ENCODE measurements around the gene PSD.

The PSD gene

DNA sequence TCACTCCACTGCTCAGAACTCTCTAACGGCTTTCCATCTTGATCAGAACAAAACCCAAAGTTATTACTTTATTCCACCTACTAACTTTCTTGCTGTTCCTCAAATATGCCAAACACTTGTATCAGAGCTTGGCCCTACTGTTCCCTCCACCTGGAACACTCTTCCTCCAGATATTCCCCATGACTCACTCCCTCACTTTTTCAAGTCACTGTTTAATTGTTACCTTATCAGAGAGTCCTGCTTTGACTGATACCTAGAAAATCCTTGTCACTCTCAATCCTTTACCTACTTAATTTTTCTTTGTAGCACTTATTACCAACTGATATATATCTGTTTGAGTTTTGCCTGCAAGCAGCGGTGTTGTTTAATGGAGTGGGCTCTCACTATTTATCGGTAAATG lies 28.7 kb downstream of the PSD start:
- DNase-seq (ENCODE audit: low spot score) = no peak

DNA sequence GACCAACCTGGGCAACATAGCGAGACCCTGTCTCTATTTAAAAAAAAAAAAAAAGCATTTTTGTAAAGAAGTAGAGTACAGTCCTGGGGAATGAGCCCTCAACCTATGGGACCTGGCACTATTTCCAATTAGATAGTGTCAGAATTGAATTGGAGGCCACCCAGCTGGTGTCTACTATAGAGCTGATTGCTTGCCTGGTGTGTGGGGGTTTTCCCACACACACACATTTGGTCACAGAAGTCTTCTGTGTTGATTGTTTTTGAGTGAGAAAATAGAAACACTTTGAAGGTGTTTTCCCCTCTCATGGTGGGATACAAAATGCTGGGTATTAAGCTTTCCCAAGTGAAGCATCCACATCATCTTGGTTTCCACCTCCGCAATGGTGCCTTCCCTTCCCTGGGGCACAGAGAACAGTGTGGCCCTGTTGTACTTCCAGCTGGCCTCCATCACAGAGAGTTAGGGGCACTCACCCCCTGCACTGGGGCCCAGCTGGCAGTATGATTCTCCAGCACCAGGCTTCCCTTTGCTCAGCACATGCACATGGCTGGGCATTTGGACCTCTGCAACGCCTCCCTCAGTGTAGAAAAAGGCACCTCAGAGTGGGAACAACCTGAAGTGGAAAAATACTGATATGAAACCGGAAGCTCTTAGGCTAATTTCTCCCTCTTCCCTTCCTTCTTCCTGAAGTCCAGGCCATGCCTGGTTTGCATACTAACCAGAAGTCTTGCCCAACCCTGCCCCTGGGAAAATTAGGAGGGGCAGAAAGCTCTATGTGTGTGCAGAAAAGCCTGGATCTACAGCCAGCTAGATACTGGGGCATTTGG lies 33.8 kb downstream of the PSD start:
- no peak for DNase-seq (ENCODE audit: low spot score)

DNA sequence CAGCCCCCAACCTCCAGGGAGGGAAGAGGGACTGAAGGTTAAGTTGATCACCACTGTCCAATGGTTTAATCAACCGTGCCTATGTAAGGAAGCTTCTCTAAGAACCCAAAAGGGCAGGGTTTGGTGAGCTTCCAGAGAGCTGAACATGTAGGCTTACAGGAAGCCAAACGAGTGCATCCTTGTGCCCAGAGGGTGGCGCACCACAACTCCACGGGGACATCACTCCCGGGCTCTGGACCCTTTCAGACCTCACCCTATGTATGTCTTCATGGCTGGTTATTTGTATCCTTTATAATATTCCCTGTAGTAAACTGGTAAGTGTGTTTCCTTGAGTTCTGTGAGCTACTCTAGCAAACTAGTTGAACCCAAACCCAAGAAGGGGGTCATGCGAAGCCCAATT lies 34.5 kb downstream of the PSD start:
- DNase-seq (ENCODE audit: low spot score) = peak; percentile 16

DNA sequence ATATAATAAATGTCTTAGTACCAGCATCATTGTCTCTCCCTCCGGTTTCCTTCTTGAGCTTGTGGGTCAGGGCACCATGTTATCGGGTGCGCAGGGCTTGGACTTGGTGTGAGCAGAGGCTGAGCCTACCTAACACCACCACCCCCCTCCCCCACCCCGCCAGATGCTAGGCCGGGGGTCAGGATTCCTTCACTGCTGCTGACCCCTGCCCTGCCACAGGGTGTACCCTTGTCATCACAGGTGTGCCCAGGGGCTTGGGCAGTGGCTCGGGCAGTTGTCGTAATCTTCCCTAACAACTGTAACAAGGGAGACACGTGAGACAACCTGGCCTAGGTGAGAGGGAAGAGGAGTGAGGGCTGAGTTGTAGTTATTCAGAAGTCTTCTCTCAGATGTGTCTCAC lies 35.7 kb downstream of the PSD start:
- DNase-seq (ENCODE audit: low spot score) = no peak

DNA sequence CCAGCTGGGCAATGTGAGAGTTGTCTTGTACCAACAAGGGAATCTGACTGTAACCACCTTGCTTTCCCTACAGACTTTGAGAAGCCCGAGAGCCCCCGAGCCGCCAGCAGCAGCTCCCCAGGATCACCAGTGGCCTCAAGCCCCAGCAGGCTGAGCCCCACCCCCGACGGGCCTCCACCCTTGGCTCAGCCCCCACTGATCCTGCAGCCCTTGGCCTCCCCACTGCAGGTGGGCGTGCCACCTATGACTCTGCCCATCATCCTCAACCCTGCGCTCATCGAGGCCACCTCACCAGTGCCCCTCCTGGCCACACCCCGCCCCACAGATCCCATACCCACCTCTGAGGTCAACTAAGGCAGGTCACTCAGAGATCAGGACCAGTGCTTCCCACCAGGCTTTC lies 36.6 kb downstream of the PSD start:
- DNase-seq (ENCODE audit: low spot score) = no peak

DNA sequence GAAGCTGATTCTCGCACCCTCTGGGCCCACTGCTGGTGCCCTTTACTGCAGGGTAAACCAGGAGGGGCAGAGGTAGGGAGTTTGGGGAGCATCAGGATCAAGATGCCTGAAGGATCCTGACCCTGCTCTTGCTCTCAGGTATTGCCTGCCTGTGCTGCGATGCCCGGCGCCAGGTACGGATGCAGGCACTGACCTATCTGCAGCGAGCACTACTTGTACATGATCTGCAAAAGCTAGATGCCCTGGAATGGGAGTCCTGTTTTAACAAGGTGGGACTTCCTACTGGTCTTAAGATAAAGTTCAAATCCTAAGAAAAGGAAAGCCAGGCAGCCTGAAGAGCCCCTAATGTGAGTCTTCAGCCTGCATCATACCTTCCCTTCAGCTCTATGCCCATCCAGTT lies 39.2 kb downstream of the PSD start:
- DNase-seq (ENCODE audit: low spot score) = no peak

DNA sequence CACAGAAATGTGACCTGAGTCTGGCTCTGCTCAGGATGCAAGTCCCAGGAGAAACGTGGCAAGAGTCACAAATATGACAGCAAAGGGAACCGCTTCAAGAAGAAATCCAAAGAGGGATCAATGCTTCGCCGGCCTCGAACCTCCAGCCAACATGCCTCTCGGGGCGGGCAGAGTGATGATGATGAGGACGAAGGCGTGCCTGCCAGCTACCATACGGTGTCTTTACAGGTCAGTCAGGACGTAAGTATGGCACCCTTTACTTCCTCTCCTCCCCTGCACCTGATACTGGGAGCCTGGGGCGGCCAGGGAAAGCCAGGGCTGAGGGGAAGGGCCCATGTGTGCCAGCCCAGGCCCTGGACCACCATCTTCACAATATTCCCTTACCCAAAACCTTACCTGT lies 41.7 kb downstream of the PSD start:
- no peak for DNase-seq (ENCODE audit: low spot score)

DNA sequence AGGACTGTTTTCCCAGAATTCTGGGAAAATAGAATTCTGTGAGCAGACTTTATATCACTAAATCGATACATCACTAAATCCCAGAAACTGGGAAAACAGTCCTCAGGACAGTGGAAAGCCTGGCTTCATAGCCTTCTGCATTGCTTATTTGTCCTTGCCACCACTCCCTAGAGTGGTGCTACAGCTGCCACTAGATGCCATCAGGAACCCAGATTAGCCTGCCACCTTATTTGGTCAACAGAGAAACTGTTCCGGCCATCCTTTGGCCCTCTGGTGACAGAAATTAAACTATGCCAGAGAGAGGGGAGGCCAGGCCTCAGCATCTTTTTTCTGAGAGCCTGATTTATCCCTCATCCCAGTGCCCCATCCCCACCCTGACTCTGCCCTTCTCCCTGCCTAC lies 42.7 kb downstream of the PSD start:
- no peak for DNase-seq (ENCODE audit: low spot score)

DNA sequence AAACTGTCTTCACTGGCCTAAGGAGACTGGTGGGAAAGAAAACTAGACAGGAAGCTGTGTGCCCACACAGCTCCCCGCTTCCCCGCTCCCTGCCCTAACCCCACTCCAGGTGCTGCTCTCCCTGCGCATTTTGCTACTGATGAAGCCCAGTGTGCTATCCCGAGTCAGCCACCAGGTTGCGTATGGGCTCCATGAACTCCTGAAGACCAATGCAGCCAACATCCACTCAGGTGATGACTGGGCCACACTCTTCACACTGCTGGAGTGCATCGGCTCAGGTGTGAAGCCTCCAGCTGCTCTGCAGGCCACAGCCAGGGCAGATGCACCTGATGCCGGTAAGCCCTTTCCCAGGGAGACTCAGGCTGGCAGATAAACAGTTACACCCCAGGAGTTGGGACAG lies 43.3 kb downstream of the PSD start:
- no peak for DNase-seq (ENCODE audit: low spot score)

DNA sequence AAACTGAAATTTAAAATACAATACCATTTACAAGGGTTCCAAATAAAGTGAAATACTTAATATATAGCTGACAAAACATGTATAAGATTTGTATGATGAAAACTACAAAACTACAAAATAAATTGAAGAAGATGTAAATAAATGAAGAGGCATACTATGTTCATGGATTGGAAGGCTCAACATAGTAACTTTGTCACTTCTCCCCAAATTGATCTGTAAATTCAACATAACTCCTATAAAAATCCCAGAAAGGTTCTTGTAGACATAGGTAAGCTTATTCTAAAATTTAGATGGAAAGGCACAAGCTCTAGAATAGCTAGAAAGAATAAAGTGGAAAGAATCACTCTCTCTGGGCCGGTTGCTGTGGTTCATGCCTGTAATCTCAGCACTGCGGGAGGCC lies 47.3 kb downstream of the PSD start:
- DNase-seq (ENCODE audit: low spot score) = no peak

DNA sequence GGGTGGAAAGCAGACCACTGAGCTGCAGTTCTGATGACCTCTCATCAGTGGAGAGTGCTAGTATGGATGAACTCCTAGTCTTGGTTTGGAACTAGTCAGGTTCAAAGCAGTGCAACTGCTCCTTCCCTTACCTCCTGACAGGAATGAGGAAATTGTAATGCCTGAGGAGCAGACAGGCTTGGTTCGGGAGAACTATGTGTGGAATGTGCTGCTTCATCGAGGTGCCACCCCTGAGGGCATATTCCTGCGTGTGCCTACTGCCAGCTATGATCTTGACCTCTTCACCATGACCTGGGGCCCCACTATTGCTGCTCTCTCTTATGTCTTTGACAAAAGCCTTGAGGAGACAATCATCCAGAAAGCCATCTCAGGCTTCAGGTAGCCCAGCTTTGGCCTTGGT lies 50.5 kb downstream of the PSD start:
- DNase-seq (ENCODE audit: low spot score) = no peak

DNA sequence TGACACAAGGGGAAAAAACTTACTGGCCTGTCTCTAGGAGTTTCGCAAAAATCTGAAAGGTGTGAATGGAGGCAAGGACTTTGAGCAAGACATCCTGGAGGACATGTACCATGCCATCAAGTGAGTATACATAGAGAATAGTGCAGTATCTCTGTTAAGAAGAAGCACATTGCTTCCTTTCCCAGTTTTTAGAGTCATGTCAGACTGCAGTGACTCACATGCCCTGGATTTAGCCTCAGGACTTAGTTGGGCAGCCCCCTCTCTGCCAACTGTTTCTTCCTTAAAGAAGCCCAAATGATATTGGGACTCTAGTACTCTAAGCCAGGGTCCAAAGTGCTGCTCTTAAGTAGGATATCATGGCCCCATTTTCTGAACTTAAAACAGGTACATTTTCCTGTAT lies 51.1 kb downstream of the PSD start:
- DNase-seq (ENCODE audit: low spot score) = no peak

DNA sequence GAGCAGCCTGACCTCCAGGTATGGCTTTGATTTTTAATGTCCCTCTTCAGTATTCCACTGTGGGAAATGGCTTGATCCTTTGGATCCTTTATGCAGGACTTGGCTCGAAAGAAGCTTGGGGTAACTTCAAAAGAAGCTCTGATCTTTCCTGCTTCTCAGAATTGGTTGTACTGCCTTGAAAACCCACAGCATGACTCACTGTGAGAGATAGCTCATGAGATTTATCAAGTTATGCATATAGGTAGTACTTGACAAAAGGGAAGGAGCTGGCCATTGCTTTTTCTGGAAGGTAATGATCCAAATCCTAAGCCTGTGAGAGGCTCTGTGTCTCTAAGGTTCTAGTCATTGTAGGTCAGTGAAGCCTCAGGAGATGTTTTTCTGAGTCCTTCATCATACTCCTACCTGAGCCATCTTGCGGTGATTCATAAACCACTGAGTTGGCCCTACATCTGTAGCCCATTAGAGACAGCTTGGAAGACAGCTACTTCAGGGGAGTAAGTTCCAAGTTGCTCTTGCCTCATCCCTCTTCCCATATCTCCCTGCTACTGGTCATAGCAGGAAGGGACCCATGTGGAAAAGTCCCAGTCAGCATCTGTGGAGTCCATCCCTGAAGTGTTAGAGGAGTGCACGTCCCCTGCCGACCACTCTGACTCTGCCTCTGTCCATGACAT lies 59.7 kb downstream of the PSD start:
- DNase-seq (ENCODE audit: low spot score) = no peak

DNA sequence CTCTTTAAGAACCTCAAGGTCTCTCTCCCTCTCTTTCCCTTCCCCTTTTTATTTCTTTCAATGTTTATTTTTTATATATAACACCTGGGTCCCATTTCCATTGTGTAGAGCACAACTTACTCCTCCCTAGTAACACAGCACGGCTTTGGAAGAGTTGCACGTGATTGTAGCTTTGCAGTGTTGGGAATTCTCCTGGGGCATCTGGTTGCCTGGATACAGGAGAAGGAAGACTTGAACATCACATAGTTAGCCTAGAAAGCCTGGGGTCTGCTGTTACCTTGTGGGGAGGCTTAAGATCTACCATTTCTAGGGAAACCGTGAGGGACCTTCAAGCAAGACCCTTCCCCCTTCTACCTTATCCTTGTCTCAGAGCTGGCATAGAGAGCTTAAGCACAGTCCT lies 64.1 kb downstream of the PSD start:
- no peak for DNase-seq (ENCODE audit: low spot score)

Measured in hematopoietic multipotent progenitor cell treated with erythropoietin and hydrocortisone succinate and interleukin-3 and kit ligand, for 17 days (in vitro differentiated cells).